HepG2 (cell line): ENCODE measurements around the gene PTPN14. TPM values are rescaled to one million over a fixed set of nuclear protein-coding genes. Genes with fewer than 3 reads are reported as not detected.

ENCODE experiments used
- CHD2 ChIP-seq: IDR thresholded peaks from 2 replicates; pipeline ENCODE4 v1.6.1; 2011; ENCODE audit warnings: low read depth, low read length, improper control_type of control experiment
- FOSL1 ChIP-seq: sonication (generic); formaldehyde crosslinking; IDR thresholded peaks from 2 replicates; pipeline ENCODE4 v1.9.0; 2021; ENCODE audit warnings: missing genetic modification reagents, borderline replicate concordance
- FOSL2 ChIP-seq: sonication (generic); formaldehyde crosslinking; IDR thresholded peaks from 2 replicates; pipeline ENCODE4 v1.4.0; 2020; ENCODE audit warnings: missing genetic modification reagents
- GATAD2A ChIP-seq: IDR thresholded peaks from 2 replicates; pipeline ENCODE4 v1.6.1; 2016
- HNF4G ChIP-seq, 2 experiments: sonication (generic) in 1 of 2; formaldehyde crosslinking in 1 of 2; IDR thresholded peaks; 2 replicates each; pipeline versions ENCODE4 v1.4.0 to v1.6.1; 2011 to 2020; ENCODE audit warnings: borderline replicate concordance in 2 of 2, low read depth in 2 of 2, mild to moderate bottlenecking in 2 of 2, low read length in 1 of 2, missing genetic modification reagents in 1 of 2, moderate library complexity in 1 of 2
- KLF11 ChIP-seq: IDR thresholded peaks from 2 replicates; pipeline ENCODE4 v1.6.1; 2016; ENCODE audit warnings: missing compliant biosample characterization
- POLR2G ChIP-seq: fragments of 200-400 bp; formaldehyde crosslinking; IDR thresholded peaks from 2 replicates; pipeline ENCODE4 v1.6.1; 2018; ENCODE audit warnings: mild to moderate bottlenecking, low read depth, low read length, moderate library complexity
- SIX4 ChIP-seq: sonication (generic); formaldehyde crosslinking; IDR thresholded peaks from 2 replicates; pipeline ENCODE4 v1.4.0; 2020; ENCODE audit warnings: missing genetic modification reagents
- SRY ChIP-seq: sonication (generic); formaldehyde crosslinking; IDR thresholded peaks from 2 replicates; pipeline ENCODE4 v1.8.0; 2022; ENCODE audit warnings: mild to moderate bottlenecking, missing genetic modification reagents
- TBP ChIP-seq: sonication (generic); formaldehyde crosslinking; IDR thresholded peaks from 2 replicates; pipeline ENCODE4 v1.5.0; 2020; ENCODE audit warnings: missing genetic modification reagents
- TMF1 ChIP-seq: sonication (generic); formaldehyde crosslinking; IDR thresholded peaks from 2 replicates; pipeline ENCODE4 v1.8.1; 2022; ENCODE audit warnings: low read depth, missing genetic modification reagents
- ZFP1 ChIP-seq: IDR thresholded peaks from 2 replicates; pipeline ENCODE4 v1.6.1; 2016
- ZNF331 ChIP-seq: sonication (generic); formaldehyde crosslinking; IDR thresholded peaks from 2 replicates; pipeline ENCODE4 v1.4.0; 2020; ENCODE audit warnings: missing genetic modification reagents
- ZNF672 ChIP-seq: sonication (generic); formaldehyde crosslinking; IDR thresholded peaks from 2 replicates; pipeline ENCODE4 v1.8.1; 2022; ENCODE audit warnings: missing genetic modification reagents
- ZNF709 ChIP-seq: sonication (generic); formaldehyde crosslinking; IDR thresholded peaks from 2 replicates; pipeline ENCODE4 v1.5.0; 2020; ENCODE audit warnings: mild to moderate bottlenecking, missing genetic modification reagents
- ZNF766 ChIP-seq: sonication (generic); formaldehyde crosslinking; IDR thresholded peaks from 2 replicates; pipeline ENCODE4 v1.5.0; 2020; ENCODE audit warnings: missing genetic modification reagents, borderline replicate concordance
- ZNF773 ChIP-seq: sonication (generic); formaldehyde crosslinking; IDR thresholded peaks from 2 replicates; pipeline ENCODE4 v1.4.0; 2020; ENCODE audit warnings: missing genetic modification reagents, borderline replicate concordance
- ZZZ3 ChIP-seq: sonication (generic); formaldehyde crosslinking; IDR thresholded peaks from 2 replicates; pipeline ENCODE4 v1.4.0; 2020; ENCODE audit warnings: missing genetic modification reagents, mild to moderate bottlenecking, borderline replicate concordance
- polyA plus RNA-seq, 8 experiments: library from polyadenylated mRNA; depleted of rRNA in 3 of 8; stranded (reverse) in 7 of 8; unstranded in 1 of 8; fragments of >200 nt; fragmentation: Illumina TruSeq in 4 of 8; extraction: Trizol in 4 of 8; gene quantifications; 2 replicates each; pipeline versions ENCODE4 v1.2.1 to v1.2.3, GENCODE V29; 2011 to 2016; ENCODE audit warnings: low read depth in 4 of 8, missing spikeins in 1 of 8, mixed read lengths in 1 of 8; ENCODE audit not compliant: insufficient read depth in 1 of 8
- total RNA-seq, 5 experiments: library from RNA; depleted of rRNA; stranded (reverse); fragments of >200 nt; fragmentation: Illumina TruSeq; extraction: Trizol; gene quantifications; 2 replicates each; pipeline ENCODE4 v1.2.3, GENCODE V29; 2016; ENCODE audit warnings: low read depth in 1 of 5
- TF ChIP-seq, protein P1 (sequence below): sonication (generic); formaldehyde crosslinking; IDR thresholded peaks from 2 replicates; pipeline ENCODE4 v1.4.0; 2020; ENCODE audit warnings: missing genetic modification reagents
- TF ChIP-seq, protein P2 (sequence below): sonication (generic); formaldehyde crosslinking; IDR thresholded peaks from 2 replicates; pipeline ENCODE4 v1.4.0; 2020; ENCODE audit warnings: missing genetic modification reagents, mild to moderate bottlenecking, borderline replicate concordance
- TF ChIP-seq, protein P3 (sequence below): sonication (generic); formaldehyde crosslinking; IDR thresholded peaks from 2 replicates; pipeline ENCODE4 v1.4.0; 2020; ENCODE audit warnings: mild to moderate bottlenecking, missing genetic modification reagents
- TF ChIP-seq, protein P4 (sequence below): IDR thresholded peaks from 2 replicates; pipeline ENCODE4 v1.6.1; 2012; ENCODE audit warnings: inconsistent platforms
- TF ChIP-seq, protein P5 (sequence below): sonication (generic); formaldehyde crosslinking; IDR thresholded peaks from 2 replicates; pipeline ENCODE4 v1.4.0; 2020; ENCODE audit warnings: missing genetic modification reagents

PTPN14 gene
- total and polyA plus RNA-seq, 2 of the 13 experiments (the other 11 are each of a cell fraction or from before 2014, with no cell fraction given): 3.9 to 4.7 TPM

DNA sequence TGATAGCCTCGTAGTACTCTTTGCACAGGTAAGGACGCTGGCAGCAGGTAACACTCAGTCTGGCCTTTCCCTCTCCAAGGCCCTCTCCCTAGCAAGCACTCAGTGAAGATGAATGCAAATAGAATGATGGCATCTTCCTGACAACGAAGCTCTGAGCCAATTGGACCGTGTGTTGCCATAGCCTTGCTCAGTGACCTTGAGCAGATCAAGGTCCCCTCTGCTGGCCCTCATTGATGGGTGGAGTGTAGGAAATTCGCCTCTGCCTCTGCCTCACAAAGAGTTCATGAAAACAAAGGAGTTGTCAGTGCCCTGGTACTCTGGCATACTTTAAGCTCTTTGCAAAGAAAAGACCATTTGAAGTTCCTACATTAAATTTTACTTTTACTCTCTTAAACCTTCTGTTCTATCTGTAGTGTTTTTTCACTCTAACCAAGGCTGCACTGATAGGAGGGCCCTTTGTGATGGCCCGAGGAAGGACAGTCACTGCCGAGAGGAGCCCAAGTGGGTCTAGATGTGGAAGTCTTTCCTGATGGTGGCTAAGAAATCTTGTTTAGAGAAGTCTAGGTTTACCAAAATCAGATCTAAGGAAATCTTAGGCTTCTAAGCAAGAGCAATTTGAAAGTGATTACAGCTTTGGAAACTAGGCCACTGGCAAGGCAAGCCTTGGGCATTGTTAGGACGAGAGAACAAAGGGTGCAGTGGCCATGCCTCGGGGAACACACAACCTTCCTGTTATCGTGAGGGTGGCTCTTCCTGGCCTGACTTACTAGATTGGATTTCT lies 232.3 kb downstream of the PTPN14 start (continued):
- TF ChIP-seq ZNF709 (CRISPR knock-in tag) (no peak), TMF1 (CRISPR knock-in tag) (no peak), GATAD2A (CRISPR knock-in tag) (peak; percentile 61), ZZZ3 (CRISPR knock-in tag) (no peak), TBP (CRISPR knock-in tag) (no peak), HNF4G (IDR thresholded peaks at IDR 0.05; ENCODE audit: borderline replicate concordance, low read depth, low read length) (no peak), HNF4G (CRISPR knock-in tag; IDR thresholded peaks at IDR 0.05; ENCODE audit: borderline replicate concordance, low read depth) (no peak; the same call in 1 of the 2 replicates), SIX4 (CRISPR knock-in tag) (no peak), ZNF331 (CRISPR knock-in tag) (no peak), FOSL2 (peak; percentile 43; the same call in 1 of the 2 replicates), FOSL1 (CRISPR knock-in tag) (no peak), CHD2 (no peak), POLR2G (no peak), ZNF766 (CRISPR knock-in tag) (no peak), KLF11 (CRISPR knock-in tag) (no peak), ZNF773 (no peak), ZFP1 (CRISPR knock-in tag) (no peak), SRY (CRISPR knock-in tag) (no peak), ZNF672 (no peak)
- TF ChIP-seq, protein P1, sequence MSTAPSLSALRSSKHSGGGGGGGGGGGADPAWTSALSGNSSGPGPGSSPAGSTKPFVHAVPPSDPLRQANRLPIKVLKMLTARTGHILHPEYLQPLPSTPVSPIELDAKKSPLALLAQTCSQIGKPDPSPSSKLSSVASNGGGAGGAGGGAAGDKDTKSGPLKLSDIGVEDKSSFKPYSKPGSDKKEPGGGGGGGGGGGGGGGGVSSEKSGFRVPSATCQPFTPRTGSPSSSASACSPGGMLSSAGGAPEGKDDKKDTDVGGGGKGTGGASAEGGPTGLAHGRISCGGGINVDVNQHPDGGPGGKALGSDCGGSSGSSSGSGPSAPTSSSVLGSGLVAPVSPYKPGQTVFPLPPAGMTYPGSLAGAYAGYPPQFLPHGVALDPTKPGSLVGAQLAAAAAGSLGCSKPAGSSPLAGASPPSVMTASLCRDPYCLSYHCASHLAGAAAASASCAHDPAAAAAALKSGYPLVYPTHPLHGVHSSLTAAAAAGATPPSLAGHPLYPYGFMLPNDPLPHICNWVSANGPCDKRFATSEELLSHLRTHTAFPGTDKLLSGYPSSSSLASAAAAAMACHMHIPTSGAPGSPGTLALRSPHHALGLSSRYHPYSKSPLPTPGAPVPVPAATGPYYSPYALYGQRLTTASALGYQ (CRISPR knock-in tag): no peak
- TF ChIP-seq, protein P2, sequence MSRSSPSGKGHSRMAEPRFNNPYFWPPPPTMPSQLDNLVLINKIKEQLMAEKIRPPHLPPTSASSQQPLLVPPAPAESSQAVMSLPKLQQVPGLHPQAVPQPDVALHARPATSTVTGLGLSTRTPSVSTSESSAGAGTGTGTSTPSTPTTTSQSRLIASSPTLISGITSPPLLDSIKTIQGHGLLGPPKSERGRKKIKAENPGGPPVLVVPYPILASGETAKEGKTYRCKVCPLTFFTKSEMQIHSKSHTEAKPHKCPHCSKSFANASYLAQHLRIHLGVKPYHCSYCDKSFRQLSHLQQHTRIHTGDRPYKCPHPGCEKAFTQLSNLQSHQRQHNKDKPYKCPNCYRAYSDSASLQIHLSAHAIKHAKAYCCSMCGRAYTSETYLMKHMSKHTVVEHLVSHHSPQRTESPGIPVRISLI (CRISPR knock-in tag): no peak
- TF ChIP-seq, protein P3, sequence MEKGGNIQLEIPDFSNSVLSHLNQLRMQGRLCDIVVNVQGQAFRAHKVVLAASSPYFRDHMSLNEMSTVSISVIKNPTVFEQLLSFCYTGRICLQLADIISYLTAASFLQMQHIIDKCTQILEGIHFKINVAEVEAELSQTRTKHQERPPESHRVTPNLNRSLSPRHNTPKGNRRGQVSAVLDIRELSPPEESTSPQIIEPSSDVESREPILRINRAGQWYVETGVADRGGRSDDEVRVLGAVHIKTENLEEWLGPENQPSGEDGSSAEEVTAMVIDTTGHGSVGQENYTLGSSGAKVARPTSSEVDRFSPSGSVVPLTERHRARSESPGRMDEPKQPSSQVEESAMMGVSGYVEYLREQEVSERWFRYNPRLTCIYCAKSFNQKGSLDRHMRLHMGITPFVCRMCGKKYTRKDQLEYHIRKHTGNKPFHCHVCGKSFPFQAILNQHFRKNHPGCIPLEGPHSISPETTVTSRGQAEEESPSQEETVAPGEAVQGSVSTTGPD (CRISPR knock-in tag): no peak
- TF ChIP-seq, protein P4, sequence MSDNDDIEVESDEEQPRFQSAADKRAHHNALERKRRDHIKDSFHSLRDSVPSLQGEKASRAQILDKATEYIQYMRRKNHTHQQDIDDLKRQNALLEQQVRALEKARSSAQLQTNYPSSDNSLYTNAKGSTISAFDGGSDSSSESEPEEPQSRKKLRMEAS: 0 out of 2 replicates have a peak, but pooled peaks have one; percentile 18
- TF ChIP-seq, protein P5, sequence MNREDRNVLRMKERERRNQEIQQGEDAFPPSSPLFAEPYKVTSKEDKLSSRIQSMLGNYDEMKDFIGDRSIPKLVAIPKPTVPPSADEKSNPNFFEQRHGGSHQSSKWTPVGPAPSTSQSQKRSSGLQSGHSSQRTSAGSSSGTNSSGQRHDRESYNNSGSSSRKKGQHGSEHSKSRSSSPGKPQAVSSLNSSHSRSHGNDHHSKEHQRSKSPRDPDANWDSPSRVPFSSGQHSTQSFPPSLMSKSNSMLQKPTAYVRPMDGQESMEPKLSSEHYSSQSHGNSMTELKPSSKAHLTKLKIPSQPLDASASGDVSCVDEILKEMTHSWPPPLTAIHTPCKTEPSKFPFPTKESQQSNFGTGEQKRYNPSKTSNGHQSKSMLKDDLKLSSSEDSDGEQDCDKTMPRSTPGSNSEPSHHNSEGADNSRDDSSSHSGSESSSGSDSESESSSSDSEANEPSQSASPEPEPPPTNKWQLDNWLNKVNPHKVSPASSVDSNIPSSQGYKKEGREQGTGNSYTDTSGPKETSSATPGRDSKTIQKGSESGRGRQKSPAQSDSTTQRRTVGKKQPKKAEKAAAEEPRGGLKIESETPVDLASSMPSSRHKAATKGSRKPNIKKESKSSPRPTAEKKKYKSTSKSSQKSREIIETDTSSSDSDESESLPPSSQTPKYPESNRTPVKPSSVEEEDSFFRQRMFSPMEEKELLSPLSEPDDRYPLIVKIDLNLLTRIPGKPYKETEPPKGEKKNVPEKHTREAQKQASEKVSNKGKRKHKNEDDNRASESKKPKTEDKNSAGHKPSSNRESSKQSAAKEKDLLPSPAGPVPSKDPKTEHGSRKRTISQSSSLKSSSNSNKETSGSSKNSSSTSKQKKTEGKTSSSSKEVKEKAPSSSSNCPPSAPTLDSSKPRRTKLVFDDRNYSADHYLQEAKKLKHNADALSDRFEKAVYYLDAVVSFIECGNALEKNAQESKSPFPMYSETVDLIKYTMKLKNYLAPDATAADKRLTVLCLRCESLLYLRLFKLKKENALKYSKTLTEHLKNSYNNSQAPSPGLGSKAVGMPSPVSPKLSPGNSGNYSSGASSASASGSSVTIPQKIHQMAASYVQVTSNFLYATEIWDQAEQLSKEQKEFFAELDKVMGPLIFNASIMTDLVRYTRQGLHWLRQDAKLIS (CRISPR knock-in tag): no peak
